ENCODE measurements around the gene CSNK1G2. TPM values are rescaled to one million over a fixed set of nuclear protein-coding genes. Genes with fewer than 3 reads are reported as not detected.

Gene CSNK1G2
- total RNA-seq, 2 donors from 2014 or later: 35.3 to 65.6 TPM

DNA sequence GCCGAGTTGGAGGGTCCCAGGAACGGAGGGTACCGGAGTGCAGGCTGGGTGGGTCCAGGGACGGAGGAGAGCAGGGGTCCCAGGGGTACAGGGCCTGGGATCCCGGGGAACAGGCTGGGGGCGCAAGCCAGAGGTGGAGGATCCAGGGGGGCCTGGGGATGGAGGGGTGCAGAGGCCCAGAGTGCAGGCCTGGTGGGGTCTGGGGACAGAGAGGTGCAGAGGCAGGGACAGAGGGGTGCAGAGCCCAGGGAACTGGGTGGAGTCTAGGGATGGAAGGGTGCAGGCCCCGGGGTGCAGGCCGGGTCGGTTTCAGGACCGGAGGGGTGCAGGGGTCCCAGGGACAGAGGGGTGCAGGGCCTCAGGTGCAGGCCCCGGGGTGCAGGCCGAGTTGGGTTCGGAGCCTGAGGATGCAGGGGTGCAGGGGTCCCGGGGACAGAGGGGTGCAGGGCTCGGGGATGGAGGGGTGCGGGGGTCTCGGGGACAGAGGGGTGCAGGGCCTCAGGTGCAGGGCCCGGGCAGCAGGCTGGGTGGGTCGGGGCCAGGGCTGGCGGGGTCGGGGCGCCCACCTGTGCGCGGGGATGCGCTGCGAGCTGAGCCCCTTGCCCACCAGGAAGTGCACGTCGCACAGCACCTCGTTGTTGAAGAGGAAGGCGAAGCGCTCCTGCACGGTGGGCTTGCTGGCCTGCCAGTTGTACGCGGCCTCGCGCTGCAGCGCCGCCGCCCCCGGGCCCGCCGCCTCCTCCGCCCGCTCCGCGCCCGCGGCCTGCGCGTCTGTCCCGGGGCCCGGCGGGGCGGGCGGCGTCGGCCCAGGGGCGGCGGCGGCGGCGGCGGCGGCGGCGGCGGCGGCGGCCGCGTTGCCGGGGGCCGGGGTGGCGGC is 74.0 kb downstream of the CSNK1G2 start:
- intact Hi-C loops (cut with DNase I): no loop called here
- Histone ChIP-seq H3K4me3 (peak overlapping the region; percentile 28 to 39), H3K36me3 (replicated peaks in 1 of 2; ENCODE audit: insufficient read depth in 1 of 2, low read depth in 2 of 2) (no peaks in the 10 kb centered on the region), H3K9me3 (no peaks in the 10 kb centered on the region), H3K27ac (peak overlapping the region; percentile 45 to 65 (median 58)), H3K4me1 (peaks cover 26% of the 10 kb centered on the region), H3K27me3 (no peaks in the 10 kb centered on the region)
- DNase-seq (no peak), ATAC-seq (peak; percentile 27)
- WGBS, 2 donors: 16 to 21% methylated on average over 26 to 38 of the region's 74 CpGs
- TF ChIP-seq POLR2A (IDR thresholded peaks at IDR 0.05): no peak
- TF ChIP-seq, protein P1, sequence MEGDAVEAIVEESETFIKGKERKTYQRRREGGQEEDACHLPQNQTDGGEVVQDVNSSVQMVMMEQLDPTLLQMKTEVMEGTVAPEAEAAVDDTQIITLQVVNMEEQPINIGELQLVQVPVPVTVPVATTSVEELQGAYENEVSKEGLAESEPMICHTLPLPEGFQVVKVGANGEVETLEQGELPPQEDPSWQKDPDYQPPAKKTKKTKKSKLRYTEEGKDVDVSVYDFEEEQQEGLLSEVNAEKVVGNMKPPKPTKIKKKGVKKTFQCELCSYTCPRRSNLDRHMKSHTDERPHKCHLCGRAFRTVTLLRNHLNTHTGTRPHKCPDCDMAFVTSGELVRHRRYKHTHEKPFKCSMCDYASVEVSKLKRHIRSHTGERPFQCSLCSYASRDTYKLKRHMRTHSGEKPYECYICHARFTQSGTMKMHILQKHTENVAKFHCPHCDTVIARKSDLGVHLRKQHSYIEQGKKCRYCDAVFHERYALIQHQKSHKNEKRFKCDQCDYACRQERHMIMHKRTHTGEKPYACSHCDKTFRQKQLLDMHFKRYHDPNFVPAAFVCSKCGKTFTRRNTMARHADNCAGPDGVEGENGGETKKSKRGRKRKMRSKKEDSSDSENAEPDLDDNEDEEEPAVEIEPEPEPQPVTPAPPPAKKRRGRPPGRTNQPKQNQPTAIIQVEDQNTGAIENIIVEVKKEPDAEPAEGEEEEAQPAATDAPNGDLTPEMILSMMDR (IDR thresholded peaks at IDR 0.05): no peak

DNA sequence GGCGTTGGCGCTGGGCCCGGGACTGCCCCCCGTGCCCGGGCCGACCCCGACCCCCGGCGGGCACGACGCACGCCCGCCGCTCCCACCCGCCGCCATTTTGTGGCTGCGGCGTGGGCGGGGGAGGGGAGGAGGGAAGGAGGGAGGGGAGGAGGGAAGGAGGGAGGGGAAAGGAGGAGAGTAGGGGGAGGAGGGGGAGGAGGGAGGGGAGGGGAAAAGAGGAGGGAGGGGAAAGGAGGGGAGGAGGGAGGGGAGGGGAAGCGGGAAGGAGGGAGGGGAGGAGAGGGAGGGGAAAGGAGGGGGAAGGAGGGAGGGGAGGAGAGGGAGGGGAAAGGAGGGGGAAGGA is 74.6 kb downstream of the CSNK1G2 start, which contains the start of gene BTBD2:
TSS of gene BTBD2 (minus strand) at position 107 of the 343 bp plus-strand sequence. CDS start at position 96, 11 bp downstream.
- TF ChIP-seq, protein P1 (IDR thresholded peaks at IDR 0.05): no peak
- TF ChIP-seq POLR2A (IDR thresholded peaks at IDR 0.05): no peak
- no CpG with 5 or more reads among the region's 20 CpGs for WGBS, 2 donors
- no peaks in the 10 kb centered on the region for H3K36me3 ChIP-seq (replicated peaks in 1 of 2; ENCODE audit: insufficient read depth in 1 of 2, low read depth in 2 of 2)
- H3K27me3 ChIP-seq: no peaks in the 10 kb centered on the region
- DNase-seq (peak; percentile 59 to 75 (median 65)), ATAC-seq (peak; percentile 66)
- H3K9me3 ChIP-seq: no peaks in the 10 kb centered on the region
- H3K4me3 ChIP-seq: peak within 1 kb of the TSS; percentile 28 to 39
- peaks cover 26% of the 10 kb centered on the region for H3K4me1 ChIP-seq
- intact Hi-C loops (cut with DNase I): no loop called here
- H3K27ac ChIP-seq: peak within 1 kb of the TSS; percentile 45 to 66 (median 59)

DNA sequence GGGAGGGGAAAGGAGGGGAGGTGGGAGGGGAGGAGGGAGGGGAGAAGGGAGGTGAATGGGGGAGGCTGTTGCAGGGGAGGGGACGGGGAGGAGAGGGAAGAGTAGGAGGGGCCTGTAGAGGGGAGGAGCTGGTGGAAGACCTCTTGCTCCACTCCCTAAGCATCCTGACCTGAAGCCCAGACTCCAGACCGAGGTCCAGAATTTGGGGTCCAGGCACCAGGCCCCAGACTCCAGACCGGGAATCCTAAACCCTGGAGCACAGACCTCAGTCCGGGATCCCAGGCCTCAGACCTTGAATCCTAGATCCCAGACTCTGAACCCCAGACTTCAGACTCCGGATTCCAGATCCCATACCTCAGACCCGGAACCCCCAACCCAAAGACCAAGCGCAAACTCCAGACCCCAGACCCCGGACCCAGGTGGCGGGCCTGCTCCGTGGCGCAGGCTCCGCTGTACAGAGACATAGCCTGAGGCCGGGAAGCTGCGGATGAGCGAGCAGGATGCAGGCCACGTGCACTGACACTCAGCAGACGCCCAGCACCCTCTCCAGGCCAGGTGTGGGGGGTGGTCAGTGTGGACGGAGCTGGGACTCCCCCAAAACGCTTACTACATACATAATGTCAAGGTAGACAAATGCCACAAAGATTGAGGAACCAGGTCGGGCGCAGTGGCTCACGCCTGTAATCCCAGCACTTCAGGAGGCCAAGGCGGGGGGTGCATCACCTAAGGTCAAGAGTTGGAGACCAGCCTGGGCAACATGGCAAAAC is 75.3 kb downstream of the CSNK1G2 start:
- WGBS, 2 donors: 50 to 62% methylated on average over 5 to 23 of the region's 23 CpGs
- TF ChIP-seq, protein P1 (IDR thresholded peaks at IDR 0.05): no peak
- no peak overlapping the region for H3K4me3 ChIP-seq
- DNase-seq (peak; percentile 73 to 90 (median 84)), ATAC-seq (peak; percentile 81)
- no peaks in the 10 kb centered on the region for H3K27me3 ChIP-seq
- H3K36me3 ChIP-seq (replicated peaks in 1 of 2; ENCODE audit: insufficient read depth in 1 of 2, low read depth in 2 of 2): no peaks in the 10 kb centered on the region
- intact Hi-C loops (cut with DNase I): no loop called here
- H3K27ac ChIP-seq: peak overlapping the region in 3 of 4 donors; percentile 40 to 66 (median 43)
- H3K9me3 ChIP-seq: no peaks in the 10 kb centered on the region
- peaks cover 26% of the 10 kb centered on the region for H3K4me1 ChIP-seq

DNA sequence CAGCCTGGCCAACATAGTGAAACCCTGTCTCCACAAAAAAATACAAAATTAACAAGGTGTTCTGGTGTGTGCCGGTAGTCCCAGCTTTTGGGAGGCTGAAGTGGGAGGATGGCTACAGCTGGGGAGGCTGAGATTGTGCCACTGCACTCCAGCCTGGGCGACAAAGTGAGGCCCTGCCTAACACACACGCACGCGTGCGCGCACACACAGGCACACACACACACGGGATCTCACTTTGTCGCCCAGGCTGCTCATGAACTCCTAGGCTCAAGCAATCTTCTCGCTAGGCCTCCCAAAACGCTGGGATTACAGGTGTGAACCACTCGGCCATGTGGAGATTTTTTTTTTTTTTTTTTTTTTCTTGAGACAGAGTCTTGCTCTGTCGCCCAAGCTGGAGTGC is 77.8 kb downstream of the CSNK1G2 start:
- DNase-seq (no peak), ATAC-seq (no peak)
- TF ChIP-seq POLR2A (IDR thresholded peaks at IDR 0.05): no peak
- TF ChIP-seq, protein P1 (IDR thresholded peaks at IDR 0.05): no peak
- no peaks in the 10 kb centered on the region for H3K9me3 ChIP-seq
- H3K27ac ChIP-seq: no peak overlapping the region
- no peaks in the 10 kb centered on the region for H3K36me3 ChIP-seq (replicated peaks in 1 of 2; ENCODE audit: insufficient read depth in 1 of 2, low read depth in 2 of 2)
- no peaks in the 10 kb centered on the region for H3K27me3 ChIP-seq
- WGBS, 2 donors: 87 to 90% methylated on average over 12 of the region's 13 CpGs
- peaks cover 19% of the 10 kb centered on the region for H3K4me1 ChIP-seq
- intact Hi-C loops (cut with DNase I): no loop called here
- no peak overlapping the region for H3K4me3 ChIP-seq
